C4-2B (cell line): ENCODE data around the gene GALNT2.

Experiments
- H3K27ac ChIP-seq: fragments of 450-650 bp; 2 replicates; pipeline ENCODE4 v1.5.1; 2017
- CTCF ChIP-seq: fragments of 450-650 bp; conservative IDR thresholded peaks from 2 replicates; pipeline ENCODE4 v1.5.1; 2017; ENCODE audit warnings: mild to moderate bottlenecking
- ZFX ChIP-seq: fragments of 450-650 bp; IDR thresholded peaks from 2 replicates; pipeline ENCODE4 v1.6.1; 2017

The GALNT2 gene

GRCh38 chr1:230084408-230085177 is 17.6 kb downstream of the GALNT2 start:
- H3K27ac ChIP-seq, result no peak overlapping the region
- no peak for TF ChIP-seq CTCF
- TF ChIP-seq ZFX, result no peak

GRCh38 chr1:230085178-230085515 is 18.1 kb downstream of the GALNT2 start:
- no peak overlapping the region for H3K27ac ChIP-seq
- TF ChIP-seq CTCF (no peak), ZFX (no peak)

- TF ChIP-seq ZFX (no peak), CTCF (no peak)
- H3K27ac ChIP-seq, result no peak overlapping the region
Observed at GRCh38 chr1:230086151-230086550, 19.1 kb downstream of the GALNT2 start.

- H3K27ac ChIP-seq, result no peak overlapping the region
- TF ChIP-seq ZFX (no peak), CTCF (no peak)
Observed at GRCh38 chr1:230087028-230087716, 20.1 kb downstream of the GALNT2 start.

- H3K27ac ChIP-seq, result no peak overlapping the region
- no peak for TF ChIP-seq ZFX
- no peak for TF ChIP-seq CTCF
Observed at GRCh38 chr1:230087717-230088105, 20.7 kb downstream of the GALNT2 start.

GRCh38 chr1:230090194-230090711 is 23.2 kb downstream of the GALNT2 start:
- H3K27ac ChIP-seq, result no peak overlapping the region
- no peak for TF ChIP-seq ZFX
- no peak for TF ChIP-seq CTCF
